Endothelial cell of umbilical vein (primary cell): ENCODE results near the gene CLDN9.

Source experiments
- EZH2 ChIP-seq: IDR thresholded peaks from 2 replicates; pipeline ENCODE4 v1.6.1; 2012; ENCODE audit warnings: borderline replicate concordance, low read depth, mild to moderate bottlenecking, moderate library complexity, low read length, inconsistent platforms; ENCODE audit not compliant: severe bottlenecking
- FOS ChIP-seq: IDR thresholded peaks from 2 replicates; pipeline ENCODE4 v1.6.1; 2011; ENCODE audit warnings: mild to moderate bottlenecking, low read length, moderate library complexity, borderline replicate concordance; ENCODE audit not compliant: insufficient read depth
- JUN ChIP-seq: IDR thresholded peaks from 2 replicates; pipeline ENCODE4 v1.6.1; 2011; ENCODE audit warnings: borderline replicate concordance, low read depth; ENCODE audit not compliant: insufficient read length, insufficient read depth
- MAX ChIP-seq: IDR thresholded peaks from 2 replicates; pipeline ENCODE4 v1.6.1; 2011; ENCODE audit not compliant: insufficient read depth, insufficient read length
- POLR2A ChIP-seq: IDR thresholded peaks from 2 replicates; pipeline ENCODE4 v1.6.1; 2012; ENCODE audit warnings: low read depth, mild to moderate bottlenecking, control low read depth, low read length
- POLR2AphosphoS5 ChIP-seq: IDR thresholded peaks from 2 replicates; pipeline ENCODE4 v1.6.1; 2012; ENCODE audit warnings: low read depth, mild to moderate bottlenecking, control low read depth, low read length, moderate library complexity; ENCODE audit not compliant: insufficient read depth
- TF ChIP-seq, protein P1 (sequence below), 2 donors: IDR thresholded peaks; 1 replicate in 1 of 2; 2 replicates in 1 of 2; pipeline ENCODE4 v1.5.1; 2011; ENCODE audit warnings: low read length in 2 of 2, mild to moderate bottlenecking in 2 of 2, moderate library complexity in 2 of 2, control low read depth in 1 of 2, inconsistent platforms in 1 of 2, low read depth in 1 of 2; ENCODE audit not compliant: insufficient read depth in 1 of 2; ENCODE audit errors: extremely low read depth in 1 of 2

DNA sequence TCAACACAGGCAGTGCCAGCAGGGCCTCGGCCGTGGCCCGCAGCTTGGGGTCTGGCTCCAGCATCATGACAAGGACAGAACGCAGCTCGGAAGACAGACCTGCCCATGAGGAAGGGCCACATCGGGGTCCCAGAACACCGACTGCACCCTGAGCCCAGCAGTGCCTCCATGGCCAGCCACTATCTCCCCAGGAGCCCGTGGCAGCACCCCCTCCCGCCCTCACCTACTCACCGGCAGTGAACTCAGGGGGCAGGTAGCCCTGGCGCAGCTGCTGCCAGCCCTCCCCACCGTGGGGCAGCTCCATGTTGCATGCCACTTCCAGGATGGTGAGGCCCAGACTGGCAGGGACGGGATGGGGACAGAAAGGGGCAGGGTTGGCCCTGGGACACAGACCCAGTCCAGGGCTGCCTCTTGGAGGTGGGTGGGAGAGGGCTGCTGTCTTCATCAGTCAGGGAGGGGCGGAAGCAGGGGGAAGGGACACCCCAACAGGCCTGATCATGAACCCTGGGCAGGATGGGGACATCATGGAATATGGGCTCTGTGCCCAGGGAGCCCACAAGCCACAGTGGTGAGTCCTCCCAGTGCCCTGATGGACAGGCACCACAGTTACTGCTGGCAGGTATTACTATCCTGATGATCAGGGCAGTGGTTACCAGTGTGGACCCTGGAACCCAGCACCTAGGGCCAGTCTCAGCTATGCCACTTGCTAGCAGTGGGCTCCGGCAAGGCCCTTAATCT is 38.2 kb upstream of the CLDN9 start:
- TF ChIP-seq POLR2A (no peak), JUN (no peak), MAX (no peak), EZH2 (no peak), FOS (no peak), POLR2AphosphoS5 (no peak)
- TF ChIP-seq, protein P1, sequence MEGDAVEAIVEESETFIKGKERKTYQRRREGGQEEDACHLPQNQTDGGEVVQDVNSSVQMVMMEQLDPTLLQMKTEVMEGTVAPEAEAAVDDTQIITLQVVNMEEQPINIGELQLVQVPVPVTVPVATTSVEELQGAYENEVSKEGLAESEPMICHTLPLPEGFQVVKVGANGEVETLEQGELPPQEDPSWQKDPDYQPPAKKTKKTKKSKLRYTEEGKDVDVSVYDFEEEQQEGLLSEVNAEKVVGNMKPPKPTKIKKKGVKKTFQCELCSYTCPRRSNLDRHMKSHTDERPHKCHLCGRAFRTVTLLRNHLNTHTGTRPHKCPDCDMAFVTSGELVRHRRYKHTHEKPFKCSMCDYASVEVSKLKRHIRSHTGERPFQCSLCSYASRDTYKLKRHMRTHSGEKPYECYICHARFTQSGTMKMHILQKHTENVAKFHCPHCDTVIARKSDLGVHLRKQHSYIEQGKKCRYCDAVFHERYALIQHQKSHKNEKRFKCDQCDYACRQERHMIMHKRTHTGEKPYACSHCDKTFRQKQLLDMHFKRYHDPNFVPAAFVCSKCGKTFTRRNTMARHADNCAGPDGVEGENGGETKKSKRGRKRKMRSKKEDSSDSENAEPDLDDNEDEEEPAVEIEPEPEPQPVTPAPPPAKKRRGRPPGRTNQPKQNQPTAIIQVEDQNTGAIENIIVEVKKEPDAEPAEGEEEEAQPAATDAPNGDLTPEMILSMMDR (IDR thresholded peaks at IDR 0.05; ENCODE audit: extremely low read depth in 1 of 2, insufficient read depth in 1 of 2, low read depth in 1 of 2, low read length in 2 of 2): no peak
